GM18909 (cell line): ENCODE data around the gene C1orf198.

Source experiments
- ATAC-seq: cut with Tn5 transposase; IDR thresholded peaks from one replicate; pipeline ENCODE4 v1.9.1; 2021; ENCODE audit warnings: mild to moderate bottlenecking; ENCODE audit not compliant: unreplicated experiment, poor library complexity

The C1orf198 gene

GRCh38 chr1:230839173-230839572, 29.1 kb downstream of the C1orf198 start:
- ATAC-seq: no peak

- no peak for ATAC-seq
Observed at GRCh38 chr1:230836793-230837192, 31.5 kb downstream of the C1orf198 start.

- ATAC-seq: no peak
Observed at GRCh38 chr1:230836347-230836746, 32.0 kb downstream of the C1orf198 start.

- ATAC-seq: no peak
Observed at GRCh38 chr1:230834292-230834691, 34.0 kb downstream of the C1orf198 start.

GRCh38 chr1:230833511-230833910, 34.8 kb downstream of the C1orf198 start:
- no peak for ATAC-seq

GRCh38 chr1:230832476-230832875, 35.8 kb downstream of the C1orf198 start:
- no peak for ATAC-seq

- no peak for ATAC-seq
Observed at GRCh38 chr1:230831771-230832170, 36.5 kb downstream of the C1orf198 start.

GRCh38 chr1:230828421-230828820, 39.9 kb downstream of the C1orf198 start:
- no peak for ATAC-seq

GRCh38 chr1:230827801-230828200, 40.5 kb downstream of the C1orf198 start:
- no peak for ATAC-seq

- no peak for ATAC-seq
Observed at GRCh38 chr1:230827081-230827681, 41.1 kb downstream of the C1orf198 start.

GRCh38 chr1:230826166-230826875, 42.0 kb downstream of the C1orf198 start:
- no peak for ATAC-seq

GRCh38 chr1:230825761-230826160, 42.6 kb downstream of the C1orf198 start:
- ATAC-seq: no peak

- no peak for ATAC-seq
Observed at GRCh38 chr1:230824919-230825721, 43.2 kb downstream of the C1orf198 start.

GRCh38 chr1:230824551-230824918, 43.8 kb downstream of the C1orf198 start:
- ATAC-seq: no peak

GRCh38 chr1:230823931-230824381, 44.4 kb downstream of the C1orf198 start:
- ATAC-seq: no peak

- no peak for ATAC-seq
Observed at GRCh38 chr1:230823426-230823825, 44.9 kb downstream of the C1orf198 start.

GRCh38 chr1:230822092-230822581, 46.2 kb downstream of the C1orf198 start:
- ATAC-seq: no peak

GRCh38 chr1:230821346-230821745, 47.0 kb downstream of the C1orf198 start:
- no peak for ATAC-seq

- no peak for ATAC-seq
Observed at GRCh38 chr1:230820568-230820967, 47.8 kb downstream of the C1orf198 start.

- no peak for ATAC-seq
Observed at GRCh38 chr1:230819976-230820375, 48.3 kb downstream of the C1orf198 start.

GRCh38 chr1:230818901-230819300, 49.4 kb downstream of the C1orf198 start:
- ATAC-seq: no peak
